Measurements from ENCODE around the gene MGLL. TPM values are rescaled to one million over a fixed set of nuclear protein-coding genes. Genes with fewer than 3 reads are reported as not detected.
A peak's percentile ranks its signal among the peaks of the same experiment; 100 is the strongest.

Gene MGLL
- total RNA-seq, 6 experiments from 2014 or later = 97.0 to 168 (median 115) TPM

DNA sequence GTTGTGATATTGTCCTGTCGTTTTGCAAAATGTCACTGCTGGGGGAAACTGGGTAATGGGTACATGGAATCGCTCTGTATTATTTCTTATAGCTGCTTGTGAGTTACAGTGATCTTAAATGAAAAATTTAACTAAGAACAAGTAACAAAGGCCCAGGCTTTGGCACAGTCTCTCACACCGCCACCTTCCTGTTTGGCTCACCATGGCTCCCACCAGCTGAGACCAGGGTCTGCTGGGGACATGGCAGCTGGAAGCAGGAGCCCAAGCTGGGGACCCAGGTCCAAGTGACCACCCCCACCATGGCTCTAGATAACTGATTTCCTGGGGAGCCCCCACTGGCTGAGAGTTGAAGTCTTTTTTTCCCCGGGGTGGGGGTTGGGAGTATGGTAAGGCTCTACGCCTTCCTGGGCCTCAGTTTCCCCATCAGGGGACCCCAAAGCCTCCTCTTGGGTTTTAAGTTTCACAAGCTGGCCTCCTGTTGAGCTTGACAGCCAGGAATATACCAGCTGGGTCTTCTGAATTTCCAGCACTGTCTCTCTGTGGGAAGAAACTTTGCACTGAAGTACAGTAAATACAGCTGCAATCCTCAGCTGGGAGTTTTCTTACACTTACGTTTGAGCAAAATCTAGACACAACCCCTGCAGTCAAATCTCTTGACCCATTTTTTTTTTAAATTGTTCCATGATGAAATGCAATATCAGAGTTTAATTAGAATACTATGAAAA, 123.5 kb downstream of the MGLL start:
- no peak for TF ChIP-seq CTCF (IDR thresholded peaks at IDR 0.05)
- TF ChIP-seq POLR2A (IDR thresholded peaks at IDR 0.05) = no peak
- 76% methylated on average over 6 of the region's 6 CpGs for WGBS (ENCODE audit: insufficient coverage, low coverage, low lambda C conversion rate, missing lambda C conversion rate)
- peak overlapping the region; percentile 36 to 84 (median 68) for H3K27ac ChIP-seq
- no peak overlapping the region for H3K4me3 ChIP-seq
- H3K4me1 ChIP-seq = peaks cover 0 to 68% (median 20%) of the 10 kb centered on the region in 4 donors
- ATAC-seq = no peak
- intact Hi-C loops (cut with DNase I) = loop anchor here in 1 of 2 donors (10.0 kb wide), 1 partner anchor 136 kb away; no protein-coding TSS in a partner anchor
- no peaks in the 10 kb centered on the region for H3K9me3 ChIP-seq
- peak in 2 of 3 donors; percentile 14 to 42 for DNase-seq
- H3K27me3 ChIP-seq = no peaks in the 10 kb centered on the region
- H3K36me3 ChIP-seq = no peaks in the 10 kb centered on the region

DNA sequence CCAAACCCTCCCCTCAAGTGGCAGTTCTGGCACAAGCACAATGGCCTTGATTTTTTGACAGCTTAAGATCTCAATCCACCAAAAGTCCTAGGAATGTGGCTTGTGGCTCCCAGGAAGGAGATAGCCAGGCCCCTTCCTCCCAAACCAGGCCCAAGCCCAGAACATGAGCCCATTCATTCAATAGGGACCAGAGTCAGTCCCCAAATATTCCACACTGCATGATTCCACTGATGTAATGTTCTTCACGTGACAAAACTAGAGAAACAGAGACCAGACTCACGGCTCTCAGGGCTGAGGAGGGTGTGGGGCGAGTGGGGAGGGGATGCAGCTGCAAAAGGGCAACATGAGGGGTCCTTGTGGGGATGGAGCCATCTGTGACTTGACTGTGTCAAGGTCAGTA, 124.0 kb downstream of the MGLL start:
- Histone ChIP-seq H3K4me3 (no peak overlapping the region), H3K9me3 (no peaks in the 10 kb centered on the region), H3K27ac (peak overlapping the region; percentile 36 to 84 (median 68)), H3K27me3 (no peaks in the 10 kb centered on the region), H3K4me1 (peaks cover 0 to 67% (median 20%) of the 10 kb centered on the region in 4 donors), H3K36me3 (peaks cover 0 to 2% (median 0%) of the 10 kb centered on the region in 4 donors)
- DNase-seq (no peak), ATAC-seq (no peak)
- TF ChIP-seq POLR2A (IDR thresholded peaks at IDR 0.05) (no peak), CTCF (IDR thresholded peaks at IDR 0.05) (no peak)
- intact Hi-C loops (cut with DNase I) = loop anchor here in 1 of 2 donors (10.0 kb wide), 1 partner anchor 137 kb away; no protein-coding TSS in a partner anchor
- WGBS (ENCODE audit: insufficient coverage, low coverage, low lambda C conversion rate, missing lambda C conversion rate) = 93% methylated on average over 3 of the region's 3 CpGs

DNA sequence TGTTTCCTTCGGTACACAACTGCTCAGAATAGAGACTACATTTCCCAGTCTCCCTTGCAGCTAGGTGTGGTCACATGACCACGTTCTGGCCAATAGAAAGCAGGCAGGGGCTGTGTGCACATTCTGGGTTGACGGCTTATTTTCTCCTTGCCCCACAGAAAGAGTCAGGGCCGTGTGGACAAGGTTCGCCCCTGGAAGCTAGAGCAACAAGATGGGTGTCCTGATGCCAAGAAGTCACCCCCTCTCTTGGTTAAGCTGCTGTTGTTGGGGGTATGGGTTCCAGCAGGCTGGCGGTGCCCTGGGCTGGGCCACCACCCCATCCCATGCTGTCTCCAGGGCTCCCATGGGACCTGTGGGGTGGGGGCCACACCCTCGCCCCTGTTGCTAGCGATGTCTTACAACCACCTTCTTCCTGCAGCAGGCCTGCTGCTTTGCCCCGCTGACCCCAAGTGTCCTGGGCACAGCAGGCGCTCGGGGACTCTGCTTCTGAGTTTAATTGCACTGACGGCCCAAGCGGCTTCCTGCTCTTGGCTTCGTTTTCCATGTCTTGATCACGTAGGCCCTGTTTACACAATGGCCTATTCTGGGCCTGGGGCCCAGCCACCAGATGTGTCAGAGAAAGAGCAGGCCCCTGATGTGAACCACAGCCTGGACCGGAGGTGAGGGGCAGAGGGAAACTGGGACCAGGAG, 124.6 kb downstream of the MGLL start:
- 33% methylated on average over 9 of the region's 16 CpGs for WGBS (ENCODE audit: insufficient coverage, low coverage, low lambda C conversion rate, missing lambda C conversion rate)
- H3K27ac ChIP-seq = peak overlapping the region; percentile 36 to 84 (median 68)

More for the DNA sequence above, 124.6 kb downstream of the MGLL start:
- ATAC-seq (peak; percentile 47 to 66 (median 61)), DNase-seq (peak; percentile 75 to 87 (median 79))
- no peaks in the 10 kb centered on the region for H3K9me3 ChIP-seq
- H3K36me3 ChIP-seq = peaks cover 0 to 6% (median 2%) of the 10 kb centered on the region in 4 donors
- peaks cover 0 to 61% (median 19%) of the 10 kb centered on the region in 4 donors for H3K4me1 ChIP-seq
- TF ChIP-seq CTCF (IDR thresholded peaks at IDR 0.05) (no peak), POLR2A (IDR thresholded peaks at IDR 0.05) (no peak)
- peak overlapping the region in 1 of 3 donors; percentile 18 for H3K4me3 ChIP-seq
- intact Hi-C loops (cut with DNase I) = loop anchor here in 1 of 2 donors (10.0 kb wide), 1 partner anchor 137 kb away; no protein-coding TSS in a partner anchor
- H3K27me3 ChIP-seq = no peaks in the 10 kb centered on the region

Measured in right lobe of liver (tissue), 6 donors.